Prostate gland (tissue), 2 donors: ENCODE results near the gene MTM1. TPM values are rescaled to one million over a fixed set of nuclear protein-coding genes. Genes with fewer than 3 reads are reported as not detected.

Experiments used
- DNase-seq: peaks from one replicate; pipeline ENCODE4 v3.0.0-alpha.2; 2019; ENCODE audit warnings: low spot score
- H3K27ac ChIP-seq, 2 donors: fragments of 200-600 bp; sonication (generic); 2 replicates each; pipeline ENCODE4 v1.5.1; 2017 to 2019
- H3K27me3 ChIP-seq: fragments of 200-600 bp; sonication (generic); replicated peaks from 2 replicates; pipeline ENCODE4 v1.5.1; 2019; ENCODE audit not compliant: insufficient read depth
- H3K36me3 ChIP-seq, 2 donors: fragments of 200-600 bp; sonication (generic); 1 replicate in 1 of 2; 2 replicates in 1 of 2; pipeline versions ENCODE4 v1.5.1 to v1.8.1; 2017 to 2019
- H3K4me1 ChIP-seq: fragments of 200-600 bp; sonication (generic); replicated peaks from 2 replicates; pipeline ENCODE4 v1.5.1; 2019
- H3K4me3 ChIP-seq, 2 donors: fragments of 200-600 bp; sonication (generic); 2 replicates each; pipeline ENCODE4 v1.5.1; 2017 to 2019
- H3K9me3 ChIP-seq: fragments of 200-600 bp; sonication (generic); 2 replicates; pipeline ENCODE4 v1.5.1; 2017
- POLR2A ChIP-seq: fragments of 450-650 bp; IDR thresholded peaks from one replicate; pipeline ENCODE4 v1.6.1; 2016; ENCODE audit warnings: antibody characterized with exemption, mild to moderate bottlenecking
- POLR2AphosphoS5 ChIP-seq: sonication (generic); formaldehyde crosslinking; IDR thresholded peaks from one replicate; pipeline ENCODE4 v1.6.1; 2017; ENCODE audit warnings: antibody characterized with exemption
- WGBS: methylation state at CpG from one replicate; pipeline ENCODE4 v1.1.5; 2018; 5-methylcytosine and 5-hydroxymethylcytosine counted together
- intact Hi-C: fragments of 100-400 bp; cut with DNase I; formaldehyde crosslinking; loops from one replicate; pipeline ENCODE4 v1.14.2; 2022
- total RNA-seq, 2 donors: library from RNA; depleted of rRNA; stranded (reverse); fragments of >200 nt; gene quantifications; one replicate each; pipeline ENCODE4 v1.1.0, GENCODE V29; 2016
- TF ChIP-seq, protein P1 (sequence below), 4 experiments: fragments of 200-600 bp in 2 of 4; fragments of 450-650 bp in 2 of 4; sonication (generic) in 2 of 4; IDR thresholded peaks; 1 replicate in 3 of 4; 2 replicates in 1 of 4; pipeline ENCODE4 v1.5.1; 2016 to 2019; ENCODE audit warnings: antibody characterized with exemption in 4 of 4, mild to moderate bottlenecking in 2 of 4, moderate library complexity in 2 of 4

Gene MTM1
- total RNA-seq, 2 donors from 2014 or later, result 10.3 to 30.2 TPM

DNA sequence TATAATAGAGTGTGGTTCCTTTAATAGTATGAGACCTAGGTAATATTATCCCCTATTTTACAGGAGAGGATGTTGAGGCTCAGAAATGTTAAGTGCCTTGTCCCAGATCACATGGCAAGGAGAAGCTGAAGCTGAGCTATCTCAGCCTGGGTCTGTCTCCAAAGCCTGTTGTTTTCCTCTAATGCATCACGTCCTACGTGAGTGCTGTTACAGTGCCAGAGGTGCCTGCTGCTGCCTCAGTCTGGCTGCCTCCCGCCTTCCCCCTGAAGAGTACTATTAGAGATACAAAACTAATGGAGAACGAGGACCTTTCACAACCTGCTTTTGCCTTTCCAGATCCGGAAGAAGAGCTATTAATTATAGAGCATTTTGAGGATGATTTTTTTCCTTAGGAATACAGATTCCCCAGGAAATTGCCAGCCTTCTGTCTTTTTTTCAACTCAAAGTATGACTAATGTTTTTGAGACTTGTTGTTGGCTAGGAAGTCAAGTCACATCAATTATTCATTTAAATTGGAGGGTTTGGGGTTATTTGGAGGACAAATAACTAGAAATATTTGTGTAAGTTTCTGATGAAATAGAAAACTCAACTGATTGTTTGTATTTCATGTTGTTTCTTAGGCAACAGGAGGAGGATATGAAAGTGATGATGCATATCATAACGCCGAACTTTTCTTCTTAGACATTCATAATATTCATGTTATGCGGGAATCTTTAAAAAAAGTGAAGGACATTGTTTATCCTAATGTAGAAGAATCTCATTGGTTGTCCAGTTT, 80.9 kb downstream of the MTM1 start:
- Histone ChIP-seq H3K27ac (no peak overlapping the region), H3K27me3 (no peaks in the 10 kb centered on the region), H3K36me3 (no peaks in the 10 kb centered on the region), H3K4me3 (no peak overlapping the region), H3K4me1 (no peaks in the 10 kb centered on the region), H3K9me3 (no peaks in the 10 kb centered on the region)
- intact Hi-C loops, result loop anchor here (10.0 kb wide), 1 partner anchor 74 kb away; no protein-coding TSS in a partner anchor
- WGBS, result 76% methylated on average over 8 of the region's 8 CpGs
- TF ChIP-seq, protein P1, sequence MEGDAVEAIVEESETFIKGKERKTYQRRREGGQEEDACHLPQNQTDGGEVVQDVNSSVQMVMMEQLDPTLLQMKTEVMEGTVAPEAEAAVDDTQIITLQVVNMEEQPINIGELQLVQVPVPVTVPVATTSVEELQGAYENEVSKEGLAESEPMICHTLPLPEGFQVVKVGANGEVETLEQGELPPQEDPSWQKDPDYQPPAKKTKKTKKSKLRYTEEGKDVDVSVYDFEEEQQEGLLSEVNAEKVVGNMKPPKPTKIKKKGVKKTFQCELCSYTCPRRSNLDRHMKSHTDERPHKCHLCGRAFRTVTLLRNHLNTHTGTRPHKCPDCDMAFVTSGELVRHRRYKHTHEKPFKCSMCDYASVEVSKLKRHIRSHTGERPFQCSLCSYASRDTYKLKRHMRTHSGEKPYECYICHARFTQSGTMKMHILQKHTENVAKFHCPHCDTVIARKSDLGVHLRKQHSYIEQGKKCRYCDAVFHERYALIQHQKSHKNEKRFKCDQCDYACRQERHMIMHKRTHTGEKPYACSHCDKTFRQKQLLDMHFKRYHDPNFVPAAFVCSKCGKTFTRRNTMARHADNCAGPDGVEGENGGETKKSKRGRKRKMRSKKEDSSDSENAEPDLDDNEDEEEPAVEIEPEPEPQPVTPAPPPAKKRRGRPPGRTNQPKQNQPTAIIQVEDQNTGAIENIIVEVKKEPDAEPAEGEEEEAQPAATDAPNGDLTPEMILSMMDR (IDR thresholded peaks at IDR 0.05), result no peak
- no peak for TF ChIP-seq POLR2AphosphoS5
- TF ChIP-seq POLR2A, result no peak
- no peak for DNase-seq

DNA sequence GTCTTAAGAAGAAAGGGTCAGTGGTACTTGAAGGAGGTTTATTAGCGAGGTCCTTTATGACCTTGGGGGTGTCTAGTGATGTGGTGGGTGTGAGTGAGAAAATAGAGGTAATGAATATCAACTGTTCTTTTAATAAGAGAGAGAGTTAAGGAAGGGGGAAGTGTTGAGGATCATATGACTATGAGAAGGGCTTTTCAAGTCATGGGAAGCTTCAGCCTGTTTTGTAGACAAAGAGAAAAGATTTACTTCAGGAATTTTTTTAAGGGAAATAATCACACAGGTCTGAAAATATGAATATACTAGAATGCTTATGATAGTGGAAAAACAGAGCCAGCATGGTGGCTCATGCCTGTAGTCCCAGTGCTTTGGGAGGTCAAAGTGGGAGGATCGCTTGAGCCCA, 83.5 kb downstream of the MTM1 start:
- no peaks in the 10 kb centered on the region for H3K36me3 ChIP-seq
- H3K27ac ChIP-seq, result no peak overlapping the region
- H3K4me1 ChIP-seq, result no peaks in the 10 kb centered on the region
- TF ChIP-seq POLR2A, result no peak
- no peak for TF ChIP-seq POLR2AphosphoS5
- TF ChIP-seq, protein P1 (IDR thresholded peaks at IDR 0.05), result no peak
- H3K4me3 ChIP-seq, result no peak overlapping the region
- WGBS, result 95% methylated on average over 2 of the region's 2 CpGs
- DNase-seq, result no peak
- intact Hi-C loops, result no loop called here
- no peaks in the 10 kb centered on the region for H3K27me3 ChIP-seq
- H3K9me3 ChIP-seq, result no peaks in the 10 kb centered on the region

DNA sequence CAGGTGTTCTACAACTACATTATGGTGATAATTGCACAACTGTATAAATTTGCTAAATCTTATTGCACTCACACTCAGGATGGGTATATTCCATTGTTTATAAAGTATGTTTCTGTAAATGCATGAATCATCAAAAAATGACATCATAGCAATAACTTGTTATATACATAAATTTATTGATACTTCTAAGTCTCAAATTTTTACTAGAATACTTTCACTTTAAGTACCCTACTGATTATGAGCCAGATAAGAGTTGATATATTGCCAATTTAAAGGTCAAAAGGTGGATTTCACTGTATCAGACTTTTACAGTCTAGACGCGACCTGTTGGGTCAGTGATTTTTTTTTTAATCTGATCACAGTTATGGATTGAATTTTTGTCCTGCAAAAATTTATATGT, 87.4 kb downstream of the MTM1 start:
- intact Hi-C loops, result no loop called here
- DNase-seq, result no peak
- Histone ChIP-seq H3K36me3 (no peaks in the 10 kb centered on the region), H3K27ac (no peak overlapping the region), H3K9me3 (no peaks in the 10 kb centered on the region), H3K4me3 (no peak overlapping the region), H3K4me1 (no peaks in the 10 kb centered on the region), H3K27me3 (no peaks in the 10 kb centered on the region)
- WGBS, result 62% methylated on average over 2 of the region's 2 CpGs
- TF ChIP-seq POLR2A, result no peak
- TF ChIP-seq, protein P1 (IDR thresholded peaks at IDR 0.05), result no peak
- TF ChIP-seq POLR2AphosphoS5, result no peak

DNA sequence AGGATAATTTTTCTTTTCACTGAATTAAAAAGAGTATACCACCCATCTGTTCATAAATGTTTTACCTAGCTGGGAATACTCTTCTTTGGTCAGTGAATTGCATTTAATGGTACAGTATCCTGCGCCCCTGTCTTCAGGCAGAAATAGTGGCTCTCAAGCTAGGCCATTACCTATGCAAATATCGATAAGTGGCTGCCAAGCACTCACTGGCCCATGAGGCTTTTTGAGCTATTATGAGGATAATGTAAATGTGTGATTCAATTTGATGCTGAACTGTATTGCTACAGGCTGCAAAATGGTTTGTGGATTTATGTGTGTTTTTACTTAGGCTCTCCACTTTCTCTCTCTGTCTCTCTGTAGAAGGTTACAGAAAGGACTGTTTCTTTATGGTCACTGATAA, 94.7 kb downstream of the MTM1 start:
- intact Hi-C loops, result no loop called here
- H3K27me3 ChIP-seq, result no peaks in the 10 kb centered on the region
- 63% methylated on average over 2 of the region's 2 CpGs for WGBS
- no peaks in the 10 kb centered on the region for H3K9me3 ChIP-seq
- no peak overlapping the region for H3K4me3 ChIP-seq
- no peak overlapping the region for H3K27ac ChIP-seq
- no peak for TF ChIP-seq POLR2A
- H3K4me1 ChIP-seq, result no peaks in the 10 kb centered on the region
- DNase-seq, result no peak
- H3K36me3 ChIP-seq, result no peaks in the 10 kb centered on the region

DNA sequence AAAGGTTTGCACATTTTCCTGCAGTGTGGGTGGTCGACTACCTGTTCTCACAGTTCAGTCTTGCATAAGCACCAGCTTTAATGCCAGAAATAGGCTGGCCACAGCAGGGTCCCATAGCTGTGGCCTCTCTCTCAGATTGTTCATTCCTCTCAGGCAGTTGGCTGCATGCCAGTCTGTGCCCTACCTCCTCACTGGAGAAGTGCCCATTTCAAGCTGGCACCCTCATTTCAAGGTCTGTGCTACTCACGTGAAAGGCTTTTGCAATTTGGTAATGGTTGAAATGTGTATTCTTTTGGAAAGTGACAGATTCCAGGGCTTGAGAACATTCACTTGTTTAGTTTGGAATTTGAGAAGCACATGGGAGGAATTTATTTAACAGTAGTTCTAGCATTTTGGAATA, 95.9 kb downstream of the MTM1 start:
- H3K4me3 ChIP-seq, result no peak overlapping the region
- no peaks in the 10 kb centered on the region for H3K9me3 ChIP-seq
- WGBS, result 5% methylated on average over 2 of the region's 2 CpGs
- H3K36me3 ChIP-seq, result no peaks in the 10 kb centered on the region
- H3K4me1 ChIP-seq, result no peaks in the 10 kb centered on the region
- H3K27me3 ChIP-seq, result no peaks in the 10 kb centered on the region
- no peak overlapping the region for H3K27ac ChIP-seq
- peak; percentile 39 for DNase-seq
- intact Hi-C loops, result no loop called here
- TF ChIP-seq, protein P1 (IDR thresholded peaks at IDR 0.05), result no peak
- TF ChIP-seq POLR2AphosphoS5, result peak; percentile 56
- no peak for TF ChIP-seq POLR2A
